Spleen (tissue), 7 donors: ENCODE data around the gene PCNP.

Experiments used
- CTCF ChIP-seq, 11 experiments: fragments of 200-600 bp in 7 of 11; fragments of 450-650 bp in 4 of 11; sonication (generic) in 4 of 11; IDR thresholded peaks in 8 of 11; conservative IDR thresholded peaks in 3 of 11; 1 replicate in 7 of 11; 2 replicates in 4 of 11; pipeline versions ENCODE4 v1.4.0 to v1.8.0; 2016 to 2021; ENCODE audit warnings: antibody characterized with exemption in 11 of 11, inconsistent platforms in 4 of 11, mild to moderate bottlenecking in 1 of 11
- POLR2A ChIP-seq, 3 donors: fragments of 450-650 bp; IDR thresholded peaks; one replicate each; pipeline ENCODE4 v1.5.1; 2017; ENCODE audit warnings: antibody characterized with exemption in 3 of 3, mild to moderate bottlenecking in 1 of 3
- donor health status: DM: no; HTN: no; CAD: no; lungs with moderate emphysema.
- donor health status: DM: no; HTN: no; CAD: no.
- donor health status: DM: no; HTN: no; CAD: no.

GRCh38 chr3:101527441-101527840 lies 46.5 kb upstream of the PCNP start:
- no peak for TF ChIP-seq CTCF (IDR thresholded peaks at IDR 0.05 in 8 of 11, conservative IDR thresholded peaks at IDR 0.05 in 3 of 11)
- TF ChIP-seq POLR2A (IDR thresholded peaks at IDR 0.05), result no peak
